B cell (primary cell): ENCODE measurements around the gene MAPK8IP2. TPM values are rescaled to one million over a fixed set of nuclear protein-coding genes. Genes with fewer than 3 reads are reported as not detected.

ENCODE experiments used
- ATAC-seq: fragments of 200-7000 bp; cut with Tn5 transposase; one replicate; pipeline ENCODE4 v1.10.0; 2021; ENCODE audit warnings: low read depth, mild to moderate bottlenecking, moderate number of reproducible peaks, moderate library complexity
- CTCF ChIA-PET: fragments of 350-600 bp; sonication (Branson Sonifier 250); formaldehyde crosslinking; loops from one replicate; lab custom pipeline; 2021; ENCODE audit warnings: antibody characterized with exemption, inconsistent platforms; lab: Charles Lee
- POLR2A ChIA-PET: fragments of 350-600 bp; sonication (Branson Sonifier 250); formaldehyde crosslinking; loops from one replicate; lab custom pipeline; 2021; ENCODE audit warnings: antibody characterized with exemption; lab: Charles Lee
- DNase-seq: peaks from one replicate; pipeline ENCODE4 v3.0.0; 2013
- H2AFZ ChIP-seq: 2 replicates; pipeline ENCODE4 v1.6.1; 2012; ENCODE audit warnings: mild to moderate bottlenecking, low read depth, low read length; ENCODE audit not compliant: insufficient read depth, poor library complexity, severe bottlenecking
- H3K27ac ChIP-seq, 2 donors: 1 replicate in 1 of 2; 2 replicates in 1 of 2; pipeline ENCODE4 v1.5.1; 2012 to 2013; ENCODE audit warnings: low read length in 2 of 2, mild to moderate bottlenecking in 2 of 2, moderate library complexity in 1 of 2
- H3K27me3 ChIP-seq, 4 experiments: fragments of 200-600 bp in 1 of 4; sonication (generic) in 1 of 4; replicated peaks in 1 of 4; 1 replicate in 2 of 4; 2 replicates in 2 of 4; pipeline versions ENCODE4 v1.6.1 to v1.7.0; 2013 to 2016; ENCODE audit warnings: low read length in 3 of 4, mild to moderate bottlenecking in 2 of 4, mixed read lengths in 1 of 4, moderate library complexity in 1 of 4; ENCODE audit not compliant: insufficient read depth in 4 of 4, control insufficient read depth in 3 of 4; ENCODE audit errors: control extremely low read depth in 1 of 4
- H3K36me3 ChIP-seq, 2 experiments: replicated peaks in 1 of 2; 1 replicate in 1 of 2; 2 replicates in 1 of 2; pipeline versions ENCODE4 v1.6.1 to v1.7.1; 2013; ENCODE audit warnings: low read length in 1 of 2; ENCODE audit not compliant: insufficient read depth in 2 of 2, control insufficient read depth in 1 of 2; ENCODE audit errors: control extremely low read depth in 1 of 2, extremely low read depth in 1 of 2
- H3K4me1 ChIP-seq, 2 donors: fragments of 200-600 bp in 1 of 2; sonication (generic) in 1 of 2; 1 replicate in 1 of 2; 2 replicates in 1 of 2; pipeline versions ENCODE4 v1.5.1 to v1.6.1; 2013 to 2017; ENCODE audit warnings: low read length in 2 of 2; ENCODE audit not compliant: control insufficient read depth in 2 of 2, insufficient read depth in 2 of 2
- H3K4me2 ChIP-seq: replicated peaks from 2 replicates; pipeline ENCODE3; 2012; ENCODE audit warnings: mild to moderate bottlenecking, low read depth, low read length; ENCODE audit not compliant: poor library complexity, severe bottlenecking
- H3K4me3 ChIP-seq, 5 experiments: fragments of 200-600 bp in 1 of 5; sonication (generic) in 1 of 5; 1 replicate in 3 of 5; 2 replicates in 2 of 5; pipeline versions ENCODE4 v1.5.1 to v1.7.0; 2011 to 2016; ENCODE audit warnings: low read length in 4 of 5, mild to moderate bottlenecking in 4 of 5, low read depth in 2 of 5, control low read depth in 1 of 5, moderate library complexity in 1 of 5; ENCODE audit not compliant: insufficient read depth in 1 of 5; ENCODE audit errors: control extremely low read depth in 1 of 5, extremely low read depth in 1 of 5
- H3K79me2 ChIP-seq: fragments of 200-600 bp; sonication (generic); one replicate; pipeline ENCODE4 v1.6.0; 2016; ENCODE audit warnings: low read length; ENCODE audit not compliant: control insufficient read depth, insufficient read depth
- H3K9ac ChIP-seq: fragments of 200-600 bp; sonication (generic); 2 replicates; pipeline ENCODE4 v1.6.1; 2017; ENCODE audit warnings: mild to moderate bottlenecking, low read length, moderate library complexity
- H3K9me3 ChIP-seq, 3 donors: one replicate each; pipeline versions ENCODE4 v1.6.1 to v1.7.1; 2013; ENCODE audit warnings: low read length in 2 of 3; ENCODE audit not compliant: control insufficient read depth in 2 of 3, insufficient read depth in 1 of 3; ENCODE audit errors: control extremely low read depth in 1 of 3
- H4K20me1 ChIP-seq: 2 replicates; pipeline ENCODE4 v1.6.0; 2012; ENCODE audit warnings: mild to moderate bottlenecking, low read length; ENCODE audit not compliant: insufficient read depth, control insufficient read depth, poor library complexity, severe bottlenecking
- H3K27ac Mint-ChIP-seq: one replicate; pipeline ENCODE4 v1.8.0; 2021; ENCODE audit warnings: mixed read lengths
- H3K27me3 Mint-ChIP-seq: one replicate; pipeline ENCODE4 v1.8.0; 2021; ENCODE audit warnings: mixed read lengths
- H3K4me1 Mint-ChIP-seq: one replicate; pipeline ENCODE4 v1.8.0; 2021; ENCODE audit warnings: mixed read lengths
- H3K4me3 Mint-ChIP-seq: one replicate; pipeline ENCODE4 v1.8.0; 2021; ENCODE audit warnings: mixed read lengths
- H3K9me3 Mint-ChIP-seq: one replicate; pipeline ENCODE4 v1.8.0; 2022; ENCODE audit warnings: mixed read lengths; ENCODE audit not compliant: insufficient read depth
- CTCF ChIP-seq: fragments of 200-600 bp; IDR thresholded peaks from one replicate; pipeline ENCODE4 v1.8.0; 2022; ENCODE audit warnings: antibody characterized with exemption, mild to moderate bottlenecking
- EZH2 ChIP-seq: IDR thresholded peaks from 2 replicates; pipeline ENCODE4 v1.6.1; 2012; ENCODE audit warnings: borderline replicate concordance, low read depth, mild to moderate bottlenecking, moderate library complexity, low read length; ENCODE audit not compliant: insufficient read depth, poor library complexity, severe bottlenecking
- WGBS: methylation state at CpG from one replicate; pipeline ENCODE4 v1.1.5; 2013; ENCODE audit warnings: missing lambda C conversion rate; ENCODE audit not compliant: insufficient coverage; 5-methylcytosine and 5-hydroxymethylcytosine counted together
- intact Hi-C: fragments of 100-400 bp; cut with micrococcal nuclease; formaldehyde crosslinking; loops from one replicate; pipeline ENCODE4 v1.10.0; 2022
- polyA plus RNA-seq: library from polyadenylated mRNA; depleted of rRNA; stranded (reverse); fragments of >200 nt; gene quantifications from 2 replicates; pipeline ENCODE4 v1.2.3, GENCODE V29; 2012
- total RNA-seq, 2 donors: library from RNA; stranded (reverse); fragments of 120-200 nt in 1 of 2; gene quantifications; 1 replicate in 1 of 2; 2 replicates in 1 of 2; pipeline versions ENCODE4 v1.2.3 to v1.2.4, GENCODE V29; 2013 to 2022

The MAPK8IP2 gene
- total and polyA plus RNA-seq, 2 donors (not counting 1 experiment from before 2014, with no cell fraction given), result 0.19 to 0.39 TPM

DNA sequence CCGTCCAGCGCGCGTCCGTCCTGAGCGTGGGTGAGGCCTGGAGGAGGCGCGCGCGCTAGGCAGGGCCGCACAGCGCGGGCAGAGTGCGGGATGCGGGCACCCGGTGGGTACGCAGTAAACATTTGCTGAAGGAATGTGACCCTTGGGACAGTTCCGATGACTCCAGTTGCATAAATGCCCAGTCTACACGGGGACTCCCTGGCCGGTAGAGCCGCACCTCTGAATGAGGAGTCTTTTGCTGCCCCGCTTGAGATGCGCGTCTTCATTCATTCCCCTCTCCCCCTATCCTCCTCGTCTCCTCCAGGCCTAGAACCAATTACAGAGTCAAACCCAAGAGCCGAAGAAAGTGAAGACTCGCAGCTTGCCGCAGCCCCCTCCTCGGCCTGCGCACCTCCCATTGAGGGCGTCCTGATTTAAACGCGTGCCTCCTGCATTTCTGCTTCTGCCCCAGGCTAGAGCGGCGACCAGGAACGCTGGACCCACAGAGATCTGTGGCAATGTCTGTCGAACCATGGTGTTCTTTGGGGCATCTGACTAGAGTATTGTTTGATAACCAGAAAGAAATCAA lies 17.2 kb upstream of the MAPK8IP2 start:
- Histone ChIP-seq H3K27me3 (no peaks in the 10 kb centered on the region), H2AFZ (peak overlapping the region; percentile 90), H3K36me3 (peaks cover 0 to 17% of the 10 kb centered on the region in 2 experiments), H3K9me3 (no peaks in the 10 kb centered on the region), H4K20me1 (peaks cover 25% of the 10 kb centered on the region), H3K79me2 (peaks cover 12% of the 10 kb centered on the region), H3K9ac (peak overlapping the region; percentile 84), H3K27ac (peak overlapping the region; percentile 26 to 48), H3K4me3 (peak overlapping the region; percentile 58 to 91 (median 80)), H3K4me2 (peak overlapping the region; percentile 84), H3K4me1 (peaks cover 14 to 18% of the 10 kb centered on the region in 2 donors)
- Mint-ChIP-seq H3K4me3 (peak overlapping the region; percentile 89), H3K4me1 (peaks cover 24% of the 10 kb centered on the region), H3K9me3 (no peaks in the 10 kb centered on the region), H3K27me3 (no peaks in the 10 kb centered on the region), H3K27ac (peak overlapping the region; percentile 83)
- TF ChIP-seq EZH2 (no peak), CTCF (no peak)
- POLR2A ChIA-PET, result interaction anchor here (0.6 to 1.7 kb wide), 7 partner anchors 20 to 114 kb away, joined by 3 to 12 read pairs (median 4); partner anchors contain the start of genes KLHDC7B, LMF2, NCAPH2 and SCO2
- WGBS, result 12% methylated on average over 37 of the region's 37 CpGs
- CTCF ChIA-PET, result interaction anchor here (1.0 to 1.9 kb wide), 5 partner anchors 20 to 58 kb away, joined by 3 to 6 read pairs (median 5); partner anchors contain the start of genes SCO2 and SYCE3
- DNase-seq, result no peak
- intact Hi-C loops, result loop anchor here (2.0 to 5.0 kb wide), 4 partner anchors 35 to 331 kb away; partner anchors contain the start of genes ARSA, HDAC10 and PPP6R2
- ATAC-seq, result peak; percentile 8
